HEK293 (cell line): ENCODE results near the gene IMMP2L.

Source experiments
- CTCF ChIP-seq: fragments of 450-650 bp; formaldehyde crosslinking; IDR thresholded peaks from 2 replicates; pipeline ENCODE4 v1.5.1; 2016; ENCODE audit warnings: missing biosample characterization, missing genetic modification characterization
- MYNN ChIP-seq: fragments of 450-650 bp; formaldehyde crosslinking; IDR thresholded peaks from 2 replicates; pipeline ENCODE4 v1.5.1; 2016; ENCODE audit warnings: missing biosample characterization, missing genetic modification characterization, borderline replicate concordance
- ZBTB1 ChIP-seq: fragments of 450-650 bp; formaldehyde crosslinking; IDR thresholded peaks from 2 replicates; pipeline ENCODE4 v1.5.1; 2016; ENCODE audit warnings: missing biosample characterization, missing genetic modification characterization
- ZFP41 ChIP-seq: fragments of 450-650 bp; formaldehyde crosslinking; IDR thresholded peaks from 2 replicates; pipeline ENCODE4 v1.5.1; 2016; ENCODE audit warnings: missing biosample characterization, missing genetic modification characterization, borderline replicate concordance
- ZNF280C ChIP-seq: fragments of 450-650 bp; formaldehyde crosslinking; IDR thresholded peaks from 2 replicates; pipeline ENCODE4 v1.5.1; 2016; ENCODE audit warnings: missing biosample characterization, missing genetic modification characterization
- ZNF354C ChIP-seq: fragments of 450-650 bp; formaldehyde crosslinking; IDR thresholded peaks from 2 replicates; pipeline ENCODE4 v1.5.1; 2016; ENCODE audit warnings: missing biosample characterization, missing genetic modification characterization, low read depth, borderline replicate concordance
- ZNF621 ChIP-seq: fragments of 450-650 bp; formaldehyde crosslinking; IDR thresholded peaks from 2 replicates; pipeline ENCODE4 v1.5.1; 2017; ENCODE audit warnings: missing biosample characterization, missing genetic modification characterization
- ZNF777 ChIP-seq: fragments of 450-650 bp; formaldehyde crosslinking; IDR thresholded peaks from 2 replicates; pipeline ENCODE4 v1.5.1; 2017; ENCODE audit warnings: missing biosample characterization, missing genetic modification characterization, borderline replicate concordance
- ZNF843 ChIP-seq: fragments of 450-650 bp; formaldehyde crosslinking; IDR thresholded peaks from 2 replicates; pipeline ENCODE4 v1.5.1; 2016; ENCODE audit warnings: missing biosample characterization, missing genetic modification characterization

- TF ChIP-seq ZBTB1 (tag by site-specific recombination) (no peak), ZNF777 (tag by site-specific recombination) (no peak), CTCF (tag by site-specific recombination) (no peak), ZNF843 (tag by site-specific recombination) (no peak), ZNF280C (tag by site-specific recombination) (no peak), ZFP41 (no peak), ZNF621 (tag by site-specific recombination) (no peak), ZNF354C (no peak), MYNN (tag by site-specific recombination) (no peak)
These were observed 493.7 kb downstream of the IMMP2L start for GRCh38 chr7:111068618-111069017.
